A549 (cell line): Measurements from ENCODE around the gene ARHGEF10L. TPM values are rescaled to one million over a fixed set of nuclear protein-coding genes. Genes with fewer than 3 reads are reported as not detected.

Experiments
- ATAC-seq, 2 experiments: fragments of 200-7000 bp in 1 of 2; fragments of >200 bp in 1 of 2; cut with Nextera tagmentation in 1 of 2; cut with Tn5 transposase in 1 of 2; 3 replicates each; pipeline versions ENCODE4 v1.8.0 to v1.9.1; 2018 to 2020; ENCODE audit warnings: mild to moderate bottlenecking in 1 of 2, moderate library complexity in 1 of 2
- CTCF ChIA-PET: fragments of 300-600 bp; sonication (Branson Sonifier 250); formaldehyde crosslinking; extraction: SDS; loops from one replicate; lab custom pipeline; 2021; ENCODE audit warnings: antibody characterized with exemption, inconsistent platforms; lab: Yijun Ruan, JAX
- POLR2A ChIA-PET: fragments of 350-600 bp; formaldehyde crosslinking; extraction: SDS; loops from one replicate; lab custom pipeline; 2021; ENCODE audit warnings: antibody characterized with exemption, inconsistent platforms; lab: Yijun Ruan, JAX
- DNase-seq, 2 experiments: peaks; one replicate each; pipeline versions ENCODE4 v3.0.0 to v3.0.0-alpha.2; 2011 to 2016; ENCODE audit warnings: low read depth in 1 of 2, low spot score in 1 of 2
- FAIRE-seq: peaks from 2 replicates; lab custom pipeline; 2011; peaks lifted over from hg19 to GRCh38; lab: Jason Lieb, UNC
- H3K27ac ChIP-seq, 2 experiments: fragments of >200 bp; sonication (Bioruptor Twin); formaldehyde crosslinking; 3 replicates each; pipeline ENCODE4 v1.5.1; 2016 to 2017
- H3K4me1 ChIP-seq: fragments of >200 bp; sonication (Bioruptor Twin); formaldehyde crosslinking; 3 replicates; pipeline ENCODE4 v1.6.1; 2016
- H3K4me2 ChIP-seq: fragments of >200 bp; sonication (Bioruptor Twin); formaldehyde crosslinking; 3 replicates; pipeline ENCODE4 v1.6.1; 2016
- H3K4me3 ChIP-seq: fragments of >200 bp; sonication (Bioruptor Twin); formaldehyde crosslinking; 3 replicates; pipeline ENCODE4 v1.5.1; 2016
- H3K9me3 ChIP-seq: fragments of >200 bp; sonication (Bioruptor Twin); formaldehyde crosslinking; 3 replicates; pipeline ENCODE4 v1.6.1; 2016
- BHLHE40 ChIP-seq: IDR thresholded peaks from 2 replicates; pipeline ENCODE4 v1.6.1; 2012; ENCODE audit warnings: low read depth, low read length, inconsistent platforms
- EP300 ChIP-seq, 2 experiments: fragments of >200 bp; sonication (Bioruptor Twin); formaldehyde crosslinking; IDR thresholded peaks; 2 replicates in 1 of 2; 3 replicates in 1 of 2; pipeline ENCODE4 v1.6.1; 2016 to 2017
- FOSB ChIP-seq: fragments of 250-450 bp; sonication (Bioruptor Pico); IDR thresholded peaks from 2 replicates; pipeline ENCODE4 v1.5.0; 2020; ENCODE audit warnings: mild to moderate bottlenecking, moderate library complexity
- HDAC2 ChIP-seq: fragments of 200-600 bp; sonication (generic); IDR thresholded peaks from 2 replicates; pipeline ENCODE4 v1.6.1; 2016
- HOXB13 ChIP-seq: fragments of 250-450 bp; sonication (Bioruptor Pico); IDR thresholded peaks from 2 replicates; pipeline ENCODE4 v1.5.0; 2020; ENCODE audit warnings: low read depth, mild to moderate bottlenecking, moderate library complexity
- JUNB ChIP-seq: fragments of >200 bp; sonication (Bioruptor Twin); formaldehyde crosslinking; IDR thresholded peaks from 2 replicates; pipeline ENCODE4 v1.6.1; 2016
- KDM5A ChIP-seq: fragments of 200-600 bp; sonication (generic); IDR thresholded peaks from 2 replicates; pipeline ENCODE4 v1.6.1; 2016; ENCODE audit warnings: antibody characterized with exemption, mild to moderate bottlenecking
- NPAS2 ChIP-seq: fragments of 250-450 bp; sonication (Bioruptor Pico); IDR thresholded peaks from 2 replicates; pipeline ENCODE4 v1.8.0; 2022; ENCODE audit warnings: mild to moderate bottlenecking, moderate library complexity, borderline replicate concordance
- NR3C1 ChIP-seq: fragments of >200 bp; sonication (Bioruptor Twin); formaldehyde crosslinking; IDR thresholded peaks from 3 replicates; pipeline ENCODE4 v1.6.1; 2017
- PHF8 ChIP-seq: fragments of 200-600 bp; sonication (generic); IDR thresholded peaks from 2 replicates; pipeline ENCODE4 v1.6.1; 2016; ENCODE audit warnings: low read depth, mild to moderate bottlenecking, antibody characterized with exemption, moderate library complexity, borderline replicate concordance
- RAD21 ChIP-seq, 2 experiments: fragments of >200 bp in 1 of 2; sonication (Bioruptor Twin) in 1 of 2; formaldehyde crosslinking in 1 of 2; IDR thresholded peaks in 1 of 2; conservative IDR thresholded peaks in 1 of 2; 2 replicates in 1 of 2; 3 replicates in 1 of 2; pipeline ENCODE4 v1.6.1; 2012 to 2018; ENCODE audit warnings: inconsistent platforms in 1 of 2
- RARB ChIP-seq: fragments of 250-450 bp; sonication (Bioruptor Pico); IDR thresholded peaks from 2 replicates; pipeline ENCODE4 v1.8.0; 2021; ENCODE audit warnings: mild to moderate bottlenecking, moderate library complexity
- SMC3 ChIP-seq: fragments of >200 bp; sonication (Bioruptor Twin); formaldehyde crosslinking; IDR thresholded peaks from 3 replicates; pipeline ENCODE4 v1.6.1; 2018; ENCODE audit warnings: inconsistent platforms
- SREBF2 ChIP-seq: fragments of 450-650 bp; IDR thresholded peaks from 2 replicates; pipeline ENCODE4 v1.6.1; 2014; ENCODE audit warnings: mild to moderate bottlenecking, moderate library complexity
- TFCP2L1 ChIP-seq: fragments of 250-450 bp; sonication (Bioruptor Pico); IDR thresholded peaks from 2 replicates; pipeline ENCODE4 v1.5.0; 2021; ENCODE audit warnings: mild to moderate bottlenecking
- WGBS: methylation state at CpG from one replicate; pipeline ENCODE4 v1.1.6; 2017; ENCODE audit errors: missing lambda C conversion rate; 5-methylcytosine and 5-hydroxymethylcytosine counted together
- polyA plus RNA-seq, 4 experiments: library from polyadenylated mRNA; depleted of rRNA in 3 of 4; stranded (reverse); fragments of >200 nt; fragmentation: RNase III in 1 of 4; extraction: RNeasy Plus Mini Kit Qiagen cat#74134 plus additional on column Dnase treatment in 1 of 4; gene quantifications; 2 replicates in 3 of 4; 3 replicates in 1 of 4; pipeline ENCODE4 v1.2.3, GENCODE V29; 2011 to 2017
- TF ChIP-seq, protein P1 (sequence below): IDR thresholded peaks from 2 replicates; pipeline ENCODE4 v1.6.1; 2012; ENCODE audit warnings: low read depth, borderline replicate concordance
- TF ChIP-seq, protein P2 (sequence below): IDR thresholded peaks from 2 replicates; pipeline ENCODE4 v1.6.1; 2012
- TF ChIP-seq, protein P3 (sequence below): fragments of 200-600 bp; sonication (generic); IDR thresholded peaks from 2 replicates; pipeline ENCODE4 v1.6.1; 2016; ENCODE audit warnings: antibody characterized with exemption, mild to moderate bottlenecking, moderate library complexity
- TF ChIP-seq, protein P4 (sequence below): fragments of >200 bp; sonication (Bioruptor Twin); formaldehyde crosslinking; IDR thresholded peaks from 3 replicates; pipeline ENCODE4 v1.6.1; 2016

ARHGEF10L gene
- polyA plus RNA-seq, 2 of the 4 experiments (the other 2 are of a cell fraction): 3.5 to 5.2 TPM

DNA sequence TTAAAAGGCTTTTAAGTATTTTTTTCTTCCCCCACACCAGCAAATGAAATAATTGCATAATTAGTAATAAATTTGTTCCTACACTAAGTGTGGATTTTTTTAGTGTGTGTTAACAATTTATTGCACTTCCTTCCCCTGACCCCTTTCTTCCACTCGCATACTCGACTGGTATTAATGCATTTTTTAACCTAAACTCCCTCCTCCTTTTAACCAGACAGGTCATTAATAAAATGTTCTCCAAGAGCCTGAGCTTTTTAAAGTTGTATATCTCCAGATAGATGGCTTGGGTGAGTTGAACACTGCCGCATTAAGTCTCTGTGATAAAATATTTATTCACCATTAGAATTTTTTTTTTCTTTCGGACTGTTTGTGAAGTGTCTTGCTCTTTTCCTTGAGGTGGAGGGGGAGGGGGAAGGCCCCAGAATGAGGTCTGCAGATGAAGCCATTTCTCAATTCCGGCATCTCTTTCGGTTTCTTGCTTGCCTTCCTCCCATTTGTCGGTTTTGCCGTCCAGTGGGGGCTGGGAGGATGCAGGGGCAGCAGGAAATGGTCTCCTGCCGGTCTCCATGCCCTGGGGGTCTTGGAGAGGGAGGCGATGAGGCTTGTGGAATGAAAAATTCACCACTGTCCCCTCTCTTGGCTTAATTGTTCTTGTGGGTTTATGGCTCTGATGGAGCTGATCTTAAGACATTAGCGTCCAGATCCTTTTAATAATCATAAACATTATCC is 151.6 kb downstream of the ARHGEF10L start:
- TF ChIP-seq FOSB: no peak
- TF ChIP-seq, protein P1, sequence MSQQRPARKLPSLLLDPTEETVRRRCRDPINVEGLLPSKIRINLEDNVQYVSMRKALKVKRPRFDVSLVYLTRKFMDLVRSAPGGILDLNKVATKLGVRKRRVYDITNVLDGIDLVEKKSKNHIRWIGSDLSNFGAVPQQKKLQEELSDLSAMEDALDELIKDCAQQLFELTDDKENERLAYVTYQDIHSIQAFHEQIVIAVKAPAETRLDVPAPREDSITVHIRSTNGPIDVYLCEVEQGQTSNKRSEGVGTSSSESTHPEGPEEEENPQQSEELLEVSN: no peak
- TF ChIP-seq HDAC2: no peak
- no peak for TF ChIP-seq BHLHE40
- no peak for TF ChIP-seq EP300 (IDR thresholded peaks at IDR 0.05)
- TF ChIP-seq KDM5A: no peak
- TF ChIP-seq SREBF2: no peak
- no peak for TF ChIP-seq NPAS2 (CRISPR knock-in tag)
- TF ChIP-seq JUNB: no peak
- TF ChIP-seq NR3C1: no peak
- TF ChIP-seq, protein P2, sequence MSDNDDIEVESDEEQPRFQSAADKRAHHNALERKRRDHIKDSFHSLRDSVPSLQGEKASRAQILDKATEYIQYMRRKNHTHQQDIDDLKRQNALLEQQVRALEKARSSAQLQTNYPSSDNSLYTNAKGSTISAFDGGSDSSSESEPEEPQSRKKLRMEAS: no peak
- TF ChIP-seq TFCP2L1 (CRISPR knock-in tag): no peak
- no peak for TF ChIP-seq RAD21 (conservative IDR thresholded peaks at IDR 0.05 in 1 of 2, IDR thresholded peaks at IDR 0.05 in 1 of 2)
- TF ChIP-seq SMC3: no peak
- TF ChIP-seq, protein P3, sequence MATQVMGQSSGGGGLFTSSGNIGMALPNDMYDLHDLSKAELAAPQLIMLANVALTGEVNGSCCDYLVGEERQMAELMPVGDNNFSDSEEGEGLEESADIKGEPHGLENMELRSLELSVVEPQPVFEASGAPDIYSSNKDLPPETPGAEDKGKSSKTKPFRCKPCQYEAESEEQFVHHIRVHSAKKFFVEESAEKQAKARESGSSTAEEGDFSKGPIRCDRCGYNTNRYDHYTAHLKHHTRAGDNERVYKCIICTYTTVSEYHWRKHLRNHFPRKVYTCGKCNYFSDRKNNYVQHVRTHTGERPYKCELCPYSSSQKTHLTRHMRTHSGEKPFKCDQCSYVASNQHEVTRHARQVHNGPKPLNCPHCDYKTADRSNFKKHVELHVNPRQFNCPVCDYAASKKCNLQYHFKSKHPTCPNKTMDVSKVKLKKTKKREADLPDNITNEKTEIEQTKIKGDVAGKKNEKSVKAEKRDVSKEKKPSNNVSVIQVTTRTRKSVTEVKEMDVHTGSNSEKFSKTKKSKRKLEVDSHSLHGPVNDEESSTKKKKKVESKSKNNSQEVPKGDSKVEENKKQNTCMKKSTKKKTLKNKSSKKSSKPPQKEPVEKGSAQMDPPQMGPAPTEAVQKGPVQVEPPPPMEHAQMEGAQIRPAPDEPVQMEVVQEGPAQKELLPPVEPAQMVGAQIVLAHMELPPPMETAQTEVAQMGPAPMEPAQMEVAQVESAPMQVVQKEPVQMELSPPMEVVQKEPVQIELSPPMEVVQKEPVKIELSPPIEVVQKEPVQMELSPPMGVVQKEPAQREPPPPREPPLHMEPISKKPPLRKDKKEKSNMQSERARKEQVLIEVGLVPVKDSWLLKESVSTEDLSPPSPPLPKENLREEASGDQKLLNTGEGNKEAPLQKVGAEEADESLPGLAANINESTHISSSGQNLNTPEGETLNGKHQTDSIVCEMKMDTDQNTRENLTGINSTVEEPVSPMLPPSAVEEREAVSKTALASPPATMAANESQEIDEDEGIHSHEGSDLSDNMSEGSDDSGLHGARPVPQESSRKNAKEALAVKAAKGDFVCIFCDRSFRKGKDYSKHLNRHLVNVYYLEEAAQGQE: no peak
- no peak overlapping the region for H3K27ac ChIP-seq
- H3K4me1 ChIP-seq: peaks cover under 1% of the 10 kb centered on the region; the same call in 1 of the 3 replicates
- H3K4me3 ChIP-seq: no peak overlapping the region
- no peak overlapping the region for H3K4me2 ChIP-seq
- H3K9me3 ChIP-seq: no peaks in the 10 kb centered on the region
- WGBS: 75% methylated on average over 10 of the region's 11 CpGs
- POLR2A ChIA-PET: no interaction called here
- no peak for FAIRE-seq
- CTCF ChIA-PET: interaction anchor here (1.0 to 1.5 kb wide), 2 partner anchors 11 to 238 kb away, joined by 3 read pairs; no protein-coding TSS in a partner anchor
- no peak for ATAC-seq
- DNase-seq: no peak

DNA sequence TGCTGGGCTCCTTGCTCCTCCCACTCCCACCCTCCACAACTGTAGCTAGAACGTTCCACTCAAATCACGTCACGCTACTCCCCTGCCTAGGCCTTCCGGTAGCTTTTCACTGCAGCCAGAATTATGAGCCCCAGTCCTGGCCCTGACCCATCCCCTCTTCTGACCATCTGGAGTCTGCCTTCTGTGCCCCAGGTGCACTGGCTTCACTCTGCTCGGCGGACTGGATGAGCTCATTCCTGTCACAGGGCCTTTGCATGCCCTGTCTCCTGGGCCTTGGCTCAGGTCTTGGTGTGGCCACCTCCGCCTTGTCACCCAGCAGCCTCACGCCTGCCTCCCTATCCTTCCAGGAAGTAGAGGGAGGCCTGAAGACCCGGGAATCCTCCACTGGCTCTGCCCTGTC is 153.1 kb downstream of the ARHGEF10L start:
- no peak overlapping the region for H3K4me2 ChIP-seq
- ATAC-seq (no peak), FAIRE-seq (no peak), DNase-seq (no peak)
- H3K4me3 ChIP-seq: no peak overlapping the region
- TF ChIP-seq PHF8: no peak
- TF ChIP-seq RARB: no peak
- TF ChIP-seq, protein P4, sequence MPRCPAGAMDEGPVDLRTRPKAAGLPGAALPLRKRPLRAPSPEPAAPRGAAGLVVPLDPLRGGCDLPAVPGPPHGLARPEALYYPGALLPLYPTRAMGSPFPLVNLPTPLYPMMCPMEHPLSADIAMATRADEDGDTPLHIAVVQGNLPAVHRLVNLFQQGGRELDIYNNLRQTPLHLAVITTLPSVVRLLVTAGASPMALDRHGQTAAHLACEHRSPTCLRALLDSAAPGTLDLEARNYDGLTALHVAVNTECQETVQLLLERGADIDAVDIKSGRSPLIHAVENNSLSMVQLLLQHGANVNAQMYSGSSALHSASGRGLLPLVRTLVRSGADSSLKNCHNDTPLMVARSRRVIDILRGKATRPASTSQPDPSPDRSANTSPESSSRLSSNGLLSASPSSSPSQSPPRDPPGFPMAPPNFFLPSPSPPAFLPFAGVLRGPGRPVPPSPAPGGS: no peak
- no peak for TF ChIP-seq HOXB13 (CRISPR knock-in tag)
- TF ChIP-seq HDAC2: no peak
- ChIA-PET CTCF (interaction anchor here (0.6 to 7.3 kb wide), 5 partner anchors 13 to 417 kb away, joined by 3 to 40 read pairs (median 3); no protein-coding TSS in a partner anchor), POLR2A (no interaction called here)
- WGBS: 78% methylated on average over 6 of the region's 9 CpGs
- H3K27ac ChIP-seq: no peak overlapping the region
- H3K9me3 ChIP-seq: no peaks in the 10 kb centered on the region
- H3K4me1 ChIP-seq: peaks cover 4% of the 10 kb centered on the region; the same call in 1 of the 3 replicates
